Dermis microvascular lymphatic vessel endothelial cell (primary cell): ENCODE results near the gene AGRN. TPM values are rescaled to one million over a fixed set of nuclear protein-coding genes. Genes with fewer than 3 reads are reported as not detected.
A peak's percentile ranks its signal among the peaks of the same experiment; 100 is the strongest.

Source experiments
- DNase-seq, 2 donors: peaks; one replicate each; pipeline versions ENCODE4 v3.0.0 to v3.0.0-alpha.2; 2010; ENCODE audit warnings: low read depth in 2 of 2
- total RNA-seq: library from RNA; depleted of rRNA; stranded (reverse); fragments of >200 nt; gene quantifications from 2 replicates; pipeline ENCODE4 v1.2.1, GENCODE V29; 2014

Gene AGRN
- total RNA-seq, 1 donor from 2014 or later = 49.3 TPM

GRCh38 chr1:1079408-1080121, 59.6 kb downstream of the AGRN start:
- DNase-seq = peak; percentile 79 to 81

GRCh38 chr1:1080122-1080757, 60.3 kb downstream of the AGRN start:
- DNase-seq = peak in 1 of 2 donors; percentile 45

- DNase-seq = no peak
Observed at GRCh38 chr1:1080951-1081310, 61.0 kb downstream of the AGRN start.

- no peak for DNase-seq
Observed at GRCh38 chr1:1081311-1082238, 61.7 kb downstream of the AGRN start.

GRCh38 chr1:1082239-1082775, 62.4 kb downstream of the AGRN start:
- no peak for DNase-seq

GRCh38 chr1:1082776-1083415, 63.0 kb downstream of the AGRN start:
- no peak for DNase-seq

GRCh38 chr1:1083416-1084371, 63.8 kb downstream of the AGRN start:
- no peak for DNase-seq

- DNase-seq = no peak
Observed at GRCh38 chr1:1084372-1085170, 64.7 kb downstream of the AGRN start.

- no peak for DNase-seq
Observed at GRCh38 chr1:1085171-1085841, 65.4 kb downstream of the AGRN start.

GRCh38 chr1:1085911-1086841, 66.3 kb downstream of the AGRN start:
- no peak for DNase-seq

- DNase-seq = no peak
Observed at GRCh38 chr1:1086911-1087341, 67.0 kb downstream of the AGRN start.

GRCh38 chr1:1087351-1088028, 67.6 kb downstream of the AGRN start:
- no peak for DNase-seq

- DNase-seq = no peak
Observed at GRCh38 chr1:1088029-1088800, 68.3 kb downstream of the AGRN start.

- no peak for DNase-seq
Observed at GRCh38 chr1:1088801-1089680, 69.1 kb downstream of the AGRN start.

GRCh38 chr1:1089731-1090423, 70.0 kb downstream of the AGRN start:
- DNase-seq = no peak
